SK-N-SH (cell line): ENCODE results near the gene DSTN. TPM values are rescaled to one million over a fixed set of nuclear protein-coding genes. Genes with fewer than 3 reads are reported as not detected.

Source experiments
- CTCF ChIA-PET: fragments of 300-600, 350-600 bp; formaldehyde crosslinking; extraction: SDS; loops from one replicate; lab custom pipeline; 2021; lab: Yijun Ruan, JAX
- POLR2A ChIA-PET: fragments of 350-600 bp; sonication (Branson Sonifier 250); formaldehyde crosslinking; extraction: SDS; loops from one replicate; lab custom pipeline; 2020; ENCODE audit warnings: antibody characterized with exemption, inconsistent platforms; lab: Yijun Ruan, JAX
- DNase-seq: peaks from one replicate; pipeline ENCODE4 v3.0.0; 2012
- H2AFZ ChIP-seq: fragments of 200-600 bp; sonication (generic); 2 replicates; pipeline ENCODE4 v1.8.1; 2016; ENCODE audit warnings: antibody characterized with exemption, mild to moderate bottlenecking, low read depth
- H3F3A ChIP-seq: fragments of 200-600 bp; sonication (generic); replicated peaks from 2 replicates; pipeline ENCODE3; 2016; ENCODE audit warnings: antibody characterized with exemption, mild to moderate bottlenecking; ENCODE audit not compliant: insufficient read depth
- H3K27ac ChIP-seq, 2 experiments: fragments of 200-500 bp in 1 of 2; fragments of 200-600 bp in 1 of 2; sonication (Bioruptor generic) in 1 of 2; sonication (generic), shearing (Covaris generic) in 1 of 2; 2 replicates each; pipeline versions ENCODE4 v1.5.1 to v1.6.1; 2014 to 2016; ENCODE audit warnings: low read depth in 2 of 2, inconsistent platforms in 1 of 2, low read length in 1 of 2, mild to moderate bottlenecking in 1 of 2, mixed read lengths in 1 of 2
- H3K27me3 ChIP-seq: fragments of 200-600 bp; sonication (generic), shearing (Covaris generic); 2 replicates; pipeline ENCODE4 v1.6.1; 2016; ENCODE audit warnings: mixed run types; ENCODE audit not compliant: insufficient read depth
- H3K36me3 ChIP-seq, 2 experiments: fragments of 200-500 bp in 1 of 2; fragments of 200-600 bp in 1 of 2; sonication (Bioruptor generic) in 1 of 2; sonication (generic) in 1 of 2; replicated peaks in 1 of 2; 2 replicates each; pipeline versions ENCODE3 to v1.5.1; 2014 to 2016; ENCODE audit warnings: low read length in 1 of 2, mild to moderate bottlenecking in 1 of 2; ENCODE audit not compliant: insufficient read depth in 2 of 2, control insufficient read depth in 1 of 2
- H3K4me1 ChIP-seq, 2 experiments: fragments of 200-500 bp in 1 of 2; fragments of 200-600 bp in 1 of 2; sonication (Bioruptor generic) in 1 of 2; sonication (generic), shearing (Covaris generic) in 1 of 2; 2 replicates each; pipeline versions ENCODE4 v1.5.1 to v1.6.1; 2014 to 2016; ENCODE audit warnings: low read depth in 1 of 2, low read length in 1 of 2, mixed run types in 1 of 2; ENCODE audit not compliant: insufficient read depth in 2 of 2, control insufficient read depth in 1 of 2
- H3K4me2 ChIP-seq: fragments of 200-600 bp; sonication (generic), shearing (Covaris generic); 2 replicates; pipeline ENCODE4 v1.6.1; 2017; ENCODE audit warnings: mixed run types
- H3K4me3 ChIP-seq, 2 experiments: fragments of 200-500 bp in 1 of 2; fragments of 200-600 bp in 1 of 2; sonication (Bioruptor generic) in 1 of 2; sonication (generic), shearing (Covaris generic) in 1 of 2; 2 replicates each; pipeline versions ENCODE4 v1.5.1 to v1.8.1; 2014 to 2016; ENCODE audit warnings: low read depth in 2 of 2, inconsistent platforms in 1 of 2, low read length in 1 of 2, mild to moderate bottlenecking in 1 of 2, mixed read lengths in 1 of 2, moderate library complexity in 1 of 2
- H3K79me2 ChIP-seq: fragments of 200-600 bp; sonication (generic); 2 replicates; pipeline ENCODE4 v1.8.1; 2017; ENCODE audit warnings: mild to moderate bottlenecking; ENCODE audit not compliant: insufficient read depth
- H3K9ac ChIP-seq: fragments of 200-600 bp; sonication (generic); 2 replicates; pipeline ENCODE4 v1.6.1; 2017; ENCODE audit warnings: mixed run types
- H3K9me2 ChIP-seq: fragments of 200-600 bp; sonication (generic); 2 replicates; pipeline ENCODE4 v1.6.1; 2017; ENCODE audit warnings: mixed run types
- H3K9me3 ChIP-seq: fragments of 200-600 bp; sonication (generic); 2 replicates; pipeline ENCODE4 v1.6.1; 2017; ENCODE audit warnings: mixed run types, mild to moderate bottlenecking, moderate library complexity
- H4K20me1 ChIP-seq: fragments of 200-600 bp; sonication (generic); 2 replicates; pipeline ENCODE4 v1.6.1; 2017; ENCODE audit warnings: mild to moderate bottlenecking, mixed run types; ENCODE audit not compliant: insufficient read depth
- CHD2 ChIP-seq: fragments of 150-350 bp; IDR thresholded peaks from 2 replicates; pipeline ENCODE4 v1.6.1; 2018; ENCODE audit warnings: low read length; ENCODE audit not compliant: partially characterized antibody
- ELF1 ChIP-seq: IDR thresholded peaks from 2 replicates; pipeline ENCODE4 v1.4.0; 2012
- EP300 ChIP-seq, 2 experiments: IDR thresholded peaks; 2 replicates each; pipeline versions ENCODE4 v1.4.0 to v1.6.1; 2012; ENCODE audit warnings: borderline replicate concordance in 1 of 2, low read depth in 1 of 2, low read length in 1 of 2
- FOXM1 ChIP-seq: IDR thresholded peaks from 2 replicates; pipeline ENCODE4 v1.4.0; 2012; ENCODE audit warnings: low read depth, mild to moderate bottlenecking
- GABPA ChIP-seq: IDR thresholded peaks from 2 replicates; pipeline ENCODE4 v1.4.0; 2012; ENCODE audit warnings: low read depth, mild to moderate bottlenecking
- IRF3 ChIP-seq: fragments of 150-350 bp; IDR thresholded peaks from 2 replicates; pipeline ENCODE4 v1.6.1; 2016; ENCODE audit warnings: mild to moderate bottlenecking, low read depth, low read length
- JUND ChIP-seq: IDR thresholded peaks from 2 replicates; pipeline ENCODE4 v1.4.0; 2012
- PBX3 ChIP-seq: IDR thresholded peaks from 2 replicates; pipeline ENCODE4; 2012
- REST ChIP-seq: IDR thresholded peaks from 2 replicates; pipeline ENCODE4 v1.6.1; 2012; ENCODE audit warnings: mild to moderate bottlenecking, low read depth, low read length, moderate library complexity
- TAF1 ChIP-seq: IDR thresholded peaks from 2 replicates; pipeline ENCODE4 v1.6.1; 2012; ENCODE audit warnings: low read depth, mild to moderate bottlenecking, low read length, moderate library complexity, borderline replicate concordance
- TCF12 ChIP-seq: IDR thresholded peaks from 2 replicates; pipeline ENCODE4 v1.4.0; 2012
- USF1 ChIP-seq: IDR thresholded peaks from 2 replicates; pipeline ENCODE4 v1.4.0; 2012; ENCODE audit warnings: low read depth, borderline replicate concordance
- USF2 ChIP-seq: fragments of 150-350 bp; IDR thresholded peaks from 2 replicates; pipeline ENCODE4 v1.6.1; 2017; ENCODE audit warnings: antibody characterized with exemption, low read length, low read depth, borderline replicate concordance
- ZBTB33 ChIP-seq: IDR thresholded peaks from 2 replicates; pipeline ENCODE4 v1.4.0; 2012; ENCODE audit warnings: low read depth, borderline replicate concordance
- WGBS: methylation state at CpG from one replicate; pipeline ENCODE4 v1.1.6; 2017; ENCODE audit warnings: low lambda C conversion rate; 5-methylcytosine and 5-hydroxymethylcytosine counted together
- polyA plus RNA-seq, 3 experiments: library from polyadenylated mRNA; depleted of rRNA; stranded (reverse); fragments of >200 nt; gene quantifications; 2 replicates each; pipeline ENCODE4 v1.2.3, GENCODE V29; 2012

The DSTN gene
- polyA plus RNA-seq, 1 of the 3 experiments (the other 2 are of a cell fraction) = 167 TPM

GRCh38 chr20:17583126-17583525 lies 13.3 kb downstream of the DSTN start:
- no peaks in the 10 kb centered on the region; a peak in 1 of 4 replicates for H3K4me1 ChIP-seq
- peaks cover 14% of the 10 kb centered on the region for H3F3A ChIP-seq
- peaks cover 100% of the 10 kb centered on the region for H3K79me2 ChIP-seq
- no peak overlapping the region for H3K4me2 ChIP-seq
- H3K9me2 ChIP-seq = no peaks in the 10 kb centered on the region
- H3K36me3 ChIP-seq = peaks cover 0 to 41% of the 10 kb centered on the region in 2 experiments
- H3K9ac ChIP-seq = no peak overlapping the region
- ChIA-PET CTCF (no interaction called here), POLR2A (no interaction called here)
- no peaks in the 10 kb centered on the region for H3K27me3 ChIP-seq
- WGBS = 93% methylated on average over 3 of the region's 3 CpGs
- no peak for TF ChIP-seq REST
- no peak for TF ChIP-seq USF2
- no peak for TF ChIP-seq GABPA
- no peak for TF ChIP-seq FOXM1
- TF ChIP-seq TAF1 = no peak
- TF ChIP-seq PBX3 = no peak
- no peak for TF ChIP-seq CHD2
- TF ChIP-seq USF1 = no peak
- TF ChIP-seq JUND = no peak
- no peak overlapping the region for H3K27ac ChIP-seq
- H3K9me3 ChIP-seq = no peaks in the 10 kb centered on the region
- H3K4me3 ChIP-seq = no peak overlapping the region
- no peak for DNase-seq
- H2AFZ ChIP-seq = no peak overlapping the region
- peaks cover 99% of the 10 kb centered on the region for H4K20me1 ChIP-seq

- H3K4me3 ChIP-seq = no peak overlapping the region
- peaks cover 0 to 6% of the 10 kb centered on the region in 2 experiments; a peak in 2 of 4 replicates for H3K4me1 ChIP-seq
- H3K27me3 ChIP-seq = no peaks in the 10 kb centered on the region
- no peak overlapping the region for H2AFZ ChIP-seq
- no peak overlapping the region for H3K27ac ChIP-seq
- no peak overlapping the region for H3K9ac ChIP-seq
- H3K9me2 ChIP-seq = no peaks in the 10 kb centered on the region
- H3K36me3 ChIP-seq = peaks cover 0 to 44% of the 10 kb centered on the region in 2 experiments
- H3K4me2 ChIP-seq = no peak overlapping the region
- ChIA-PET CTCF (interaction anchor here (0.7 kb wide), 1 partner anchor 79 kb away, joined by 3 read pairs; no protein-coding TSS in a partner anchor), POLR2A (no interaction called here)
- peaks cover 100% of the 10 kb centered on the region for H3K79me2 ChIP-seq
- peaks cover 99% of the 10 kb centered on the region for H4K20me1 ChIP-seq
- no peak for DNase-seq
- H3K9me3 ChIP-seq = no peaks in the 10 kb centered on the region
- H3F3A ChIP-seq = peaks cover 11% of the 10 kb centered on the region
- TF ChIP-seq TCF12 (no peak), REST (no peak), EP300 (IDR thresholded peaks at IDR 0.05; ENCODE audit: borderline replicate concordance in 1 of 2, low read depth in 1 of 2, low read length in 1 of 2) (no peak), ZBTB33 (no peak), CHD2 (no peak), IRF3 (no peak), ELF1 (no peak), FOXM1 (no peak)
These were observed 14.8 kb downstream of the DSTN start for GRCh38 chr20:17584689-17585088.
